ENCODE data around the gene C1orf122. TPM values are rescaled to one million over a fixed set of nuclear protein-coding genes. Genes with fewer than 3 reads are reported as not detected.

C1orf122 gene
- total RNA-seq, 1 experiment from 2014 or later, result 77.2 TPM

- no TSS peak for BruUV-seq (replicated peaks)
- Histone ChIP-seq H3K4me1 (ENCODE audit: control insufficient read depth, insufficient read depth, low read length) (no peaks in the 10 kb centered on the region), H3K4me3 (ENCODE audit: low read depth in 2 of 2, low read length in 2 of 2) (no peak overlapping the region), H3K36me3 (ENCODE audit: control insufficient read depth, insufficient read depth, low read length) (no peaks in the 10 kb centered on the region; the same call in 1 of the 2 replicates), H3K27ac (ENCODE audit: low read length) (no peak overlapping the region), H3K9me3 (ENCODE audit: control insufficient read depth, insufficient read depth, low read depth, low read length) (no peaks in the 10 kb centered on the region), H3K27me3 (ENCODE audit: control insufficient read depth, insufficient read depth, low read length) (no peaks in the 10 kb centered on the region)
- ATAC-seq (no peak), DNase-seq (ENCODE audit: low read depth, low spot score) (no peak)
- TF ChIP-seq REST (IDR thresholded peaks at IDR 0.05; ENCODE audit: insufficient read depth in 1 of 2, low read depth in 2 of 2, low read length in 1 of 2), result no peak
- TF ChIP-seq CTCF (IDR thresholded peaks at IDR 0.05), result no peak
- no peak for TF ChIP-seq TCF7L2 (IDR thresholded peaks at IDR 0.05; ENCODE audit: low read depth, low read length)
- TF ChIP-seq POLR2AphosphoS5 (IDR thresholded peaks at IDR 0.05; ENCODE audit: low read depth, low read length), result no peak
- TF ChIP-seq SIN3A (IDR thresholded peaks at IDR 0.05; ENCODE audit: borderline replicate concordance, insufficient read depth, low read depth, low read length), result no peak
- in situ Hi-C loops (cut with HindIII; ENCODE audit: low pct_unique_long_range_greater_than_20kb, low sequenced_read_pairs) (no loop called here), intact Hi-C loops (cut with micrococcal nuclease; ENCODE audit: unreplicated experiment) (no loop called here)
- CTCF ChIA-PET, result no interaction called here
- POLR2A ChIA-PET, result no interaction called here
These were observed 36.9 kb downstream of the C1orf122 start for GRCh38 chr1:37844536-37844935.

GRCh38 chr1:37845049-37845646 lies 37.6 kb downstream of the C1orf122 start:
- in situ Hi-C loops (cut with HindIII; ENCODE audit: low pct_unique_long_range_greater_than_20kb, low sequenced_read_pairs) (no loop called here), intact Hi-C loops (cut with micrococcal nuclease; ENCODE audit: unreplicated experiment) (no loop called here)
- ChIA-PET CTCF (no interaction called here), POLR2A (no interaction called here)
- no peak for TF ChIP-seq CTCF (IDR thresholded peaks at IDR 0.05)
- no peak for TF ChIP-seq TCF7L2 (IDR thresholded peaks at IDR 0.05; ENCODE audit: low read depth, low read length)
- ATAC-seq, result no peak
- H3K4me1 ChIP-seq (ENCODE audit: control insufficient read depth, insufficient read depth, low read length), result no peaks in the 10 kb centered on the region
- H3K27me3 ChIP-seq (ENCODE audit: control insufficient read depth, insufficient read depth, low read length), result no peaks in the 10 kb centered on the region
- no peaks in the 10 kb centered on the region; the same call in 1 of the 2 replicates for H3K36me3 ChIP-seq (ENCODE audit: control insufficient read depth, insufficient read depth, low read length)
- no peak for DNase-seq (ENCODE audit: low read depth, low spot score)
- no peaks in the 10 kb centered on the region for H3K9me3 ChIP-seq (ENCODE audit: control insufficient read depth, insufficient read depth, low read depth, low read length)
- no peak overlapping the region for H3K27ac ChIP-seq (ENCODE audit: low read length)
- no peak overlapping the region for H3K4me3 ChIP-seq (ENCODE audit: low read depth in 2 of 2, low read length in 2 of 2)
- no TSS peak for BruUV-seq (replicated peaks)

Data from Panc1 (cell line).